Brain microvascular endothelial cell (primary cell): ENCODE measurements around the gene LDAH.

Experiments
- DNase-seq: peaks from one replicate; pipeline ENCODE4 v3.0.0-alpha.2; 2020
- H3K27ac ChIP-seq: fragments of 250-450 bp; sonication (Bioruptor Pico); 2 replicates; pipeline ENCODE4 v1.5.1; 2020; ENCODE audit warnings: mild to moderate bottlenecking, moderate library complexity
- H3K27me3 ChIP-seq: fragments of 250-450 bp; sonication (Bioruptor Pico); replicated peaks from 2 replicates; pipeline ENCODE4 v1.5.1; 2020; ENCODE audit warnings: mild to moderate bottlenecking
- H3K36me3 ChIP-seq: fragments of 250-450 bp; sonication (Bioruptor Pico); replicated peaks from 2 replicates; pipeline ENCODE4 v1.5.1; 2020; ENCODE audit warnings: mild to moderate bottlenecking
- H3K4me3 ChIP-seq: 2 replicates; pipeline ENCODE4 v1.5.1; 2011; ENCODE audit warnings: low read depth, mild to moderate bottlenecking, control low read depth, low read length, moderate library complexity
- CTCF ChIP-seq: IDR thresholded peaks from 2 replicates; pipeline ENCODE4 v1.5.1; 2011; ENCODE audit warnings: low read depth, mild to moderate bottlenecking, moderate library complexity, low read length, control low read depth, inconsistent platforms; ENCODE audit errors: missing control alignments
- in situ Hi-C: cut with HindIII; loops from 2 replicates; pipeline ENCODE4 v1.10.0; 2017; ENCODE audit warnings: low sequenced_read_pairs, low pct_ligation_motif_present

LDAH gene

GRCh38 chr2:20771299-20771698 is 51.6 kb downstream of the LDAH start:
- no peak for DNase-seq

GRCh38 chr2:20766798-20767644 is 55.9 kb downstream of the LDAH start:
- H3K4me3 ChIP-seq: no peak overlapping the region
- no peak for TF ChIP-seq CTCF
- H3K27ac ChIP-seq: no peak overlapping the region
- in situ Hi-C loops: no loop called here
- H3K27me3 ChIP-seq: no peaks in the 10 kb centered on the region
- H3K36me3 ChIP-seq: no peaks in the 10 kb centered on the region
- no peak for DNase-seq

More at GRCh38 chr2:20771299-20771698, 51.6 kb downstream of the LDAH start:
- in situ Hi-C loops: no loop called here
- TF ChIP-seq CTCF: no peak
- Histone ChIP-seq H3K36me3 (no peaks in the 10 kb centered on the region), H3K4me3 (no peak overlapping the region), H3K27me3 (no peaks in the 10 kb centered on the region), H3K27ac (no peak overlapping the region)

- Histone ChIP-seq H3K27ac (no peak overlapping the region), H3K27me3 (no peaks in the 10 kb centered on the region), H3K36me3 (no peaks in the 10 kb centered on the region), H3K4me3 (no peak overlapping the region)
- no peak for DNase-seq
- in situ Hi-C loops: no loop called here
- no peak for TF ChIP-seq CTCF
These were observed 56.7 kb downstream of the LDAH start for GRCh38 chr2:20766213-20766612.

GRCh38 chr2:20762945-20763683 is 59.8 kb downstream of the LDAH start:
- no peak for DNase-seq
- no peaks in the 10 kb centered on the region for H3K27me3 ChIP-seq
- H3K4me3 ChIP-seq: no peak overlapping the region
- TF ChIP-seq CTCF: no peak
- no peaks in the 10 kb centered on the region for H3K36me3 ChIP-seq
- H3K27ac ChIP-seq: no peak overlapping the region
- in situ Hi-C loops: no loop called here

GRCh38 chr2:20759487-20759886 is 63.4 kb downstream of the LDAH start:
- no peak for TF ChIP-seq CTCF
- in situ Hi-C loops: no loop called here
- H3K27ac ChIP-seq: no peak overlapping the region

More at GRCh38 chr2:20759487-20759886, 63.4 kb downstream of the LDAH start:
- no peak overlapping the region for H3K4me3 ChIP-seq
- no peak for DNase-seq
- H3K27me3 ChIP-seq: no peaks in the 10 kb centered on the region
- no peaks in the 10 kb centered on the region for H3K36me3 ChIP-seq
